ENCODE data around the gene TNFRSF18.

DNA sequence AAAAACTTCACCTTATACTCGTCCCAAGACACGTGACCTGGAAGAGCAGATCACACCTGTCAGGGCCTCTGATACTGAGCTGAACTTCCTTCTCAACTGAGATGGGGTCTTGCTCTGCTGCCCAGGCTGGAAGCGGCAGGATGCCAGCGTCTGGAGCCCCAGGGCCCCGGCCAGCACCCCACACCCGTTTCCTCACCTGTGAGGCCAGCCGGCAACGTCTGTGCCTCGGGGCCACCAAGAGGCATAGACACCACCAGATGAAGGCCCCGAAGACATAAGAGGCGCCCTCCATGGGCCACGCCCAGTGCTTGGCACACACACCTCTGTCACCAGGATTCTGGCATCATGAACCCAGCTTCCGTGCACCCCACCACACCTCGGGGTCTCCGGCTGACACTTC is 16.9 kb upstream of the TNFRSF18 start:
- TF ChIP-seq CTCF (IDR thresholded peaks at IDR 0.05; ENCODE audit: poor library complexity) (no peak), EZH2phosphoT487 (IDR thresholded peaks at IDR 0.05; ENCODE audit: low read depth, severe bottlenecking, unreplicated experiment) (no peak), EZH2 (IDR thresholded peaks at IDR 0.05; ENCODE audit: borderline replicate concordance) (no peak)

All from hepatocyte (in vitro differentiated cells).